Panc1 (cell line): ENCODE measurements around the gene ZNF511.

Experiments used
- POLR2AphosphoS5 ChIP-seq: IDR thresholded peaks from 2 replicates; pipeline ENCODE4 v1.6.1; 2012; ENCODE audit warnings: mild to moderate bottlenecking, low read depth, low read length, moderate library complexity
- SIN3A ChIP-seq: IDR thresholded peaks from 2 replicates; pipeline ENCODE4 v1.6.1; 2012; ENCODE audit warnings: low read depth, mild to moderate bottlenecking, low read length, moderate library complexity, borderline replicate concordance; ENCODE audit not compliant: insufficient read depth
- TCF7L2 ChIP-seq: IDR thresholded peaks from 2 replicates; pipeline ENCODE4 v1.6.1; 2011; ENCODE audit warnings: mild to moderate bottlenecking, low read depth, low read length, inconsistent platforms
- TF ChIP-seq, protein P1 (sequence below): fragments of 450-650 bp; IDR thresholded peaks from 2 replicates; pipeline ENCODE4 v1.5.1; 2017; ENCODE audit warnings: mild to moderate bottlenecking
- TF ChIP-seq, protein P2 (sequence below), 2 experiments: IDR thresholded peaks; 2 replicates each; pipeline ENCODE4 v1.6.1; 2011 to 2012; ENCODE audit warnings: low read depth in 2 of 2, control low read depth in 1 of 2, low read length in 1 of 2, mild to moderate bottlenecking in 1 of 2, moderate library complexity in 1 of 2; ENCODE audit not compliant: insufficient read depth in 1 of 2

DNA sequence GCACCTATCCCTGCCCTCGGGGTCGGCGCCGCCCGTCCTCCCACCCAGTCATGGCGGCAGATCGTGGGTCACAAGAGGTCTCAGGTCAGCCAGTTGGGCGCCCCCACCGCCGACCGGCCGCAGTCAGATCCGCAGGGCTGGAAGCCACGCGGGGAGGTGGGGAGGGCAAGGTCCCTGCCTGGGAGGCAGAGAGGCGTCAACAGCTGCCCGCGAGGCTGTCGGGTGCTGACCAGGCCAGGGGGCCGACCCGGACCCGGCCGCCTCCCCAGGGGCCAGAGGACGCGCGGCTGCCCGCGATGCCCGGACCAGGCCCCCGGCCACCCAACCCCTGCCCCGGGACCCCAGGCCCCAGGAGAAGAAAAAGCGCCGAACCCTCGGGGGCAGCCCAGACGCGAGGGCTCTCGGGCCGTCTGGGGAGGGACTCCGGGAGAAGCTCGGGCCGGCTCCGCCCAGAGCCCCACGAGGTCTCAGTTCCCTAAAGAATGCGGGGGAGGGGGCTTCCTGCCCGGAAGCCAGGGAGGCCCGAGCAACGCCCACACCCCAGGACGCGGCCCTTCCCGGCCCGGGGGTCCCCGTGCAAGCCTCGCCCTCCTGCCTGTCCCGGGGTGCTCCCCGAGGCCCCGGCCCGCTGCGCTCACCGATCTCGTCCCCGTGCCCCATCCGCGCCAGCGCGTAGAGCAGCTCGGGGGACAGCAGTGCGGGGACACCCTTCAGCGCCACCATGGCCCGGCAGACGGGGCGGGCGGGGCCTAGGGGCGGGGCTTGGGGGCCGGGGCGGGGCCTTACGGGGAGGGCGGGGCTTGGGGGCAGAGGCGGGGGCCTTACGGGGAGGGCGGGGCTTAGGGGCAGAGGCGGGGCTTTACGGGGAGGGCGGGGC, 48.8 kb downstream of the ZNF511 start, which contains the start of gene FUOM:
- TF ChIP-seq, protein P1, sequence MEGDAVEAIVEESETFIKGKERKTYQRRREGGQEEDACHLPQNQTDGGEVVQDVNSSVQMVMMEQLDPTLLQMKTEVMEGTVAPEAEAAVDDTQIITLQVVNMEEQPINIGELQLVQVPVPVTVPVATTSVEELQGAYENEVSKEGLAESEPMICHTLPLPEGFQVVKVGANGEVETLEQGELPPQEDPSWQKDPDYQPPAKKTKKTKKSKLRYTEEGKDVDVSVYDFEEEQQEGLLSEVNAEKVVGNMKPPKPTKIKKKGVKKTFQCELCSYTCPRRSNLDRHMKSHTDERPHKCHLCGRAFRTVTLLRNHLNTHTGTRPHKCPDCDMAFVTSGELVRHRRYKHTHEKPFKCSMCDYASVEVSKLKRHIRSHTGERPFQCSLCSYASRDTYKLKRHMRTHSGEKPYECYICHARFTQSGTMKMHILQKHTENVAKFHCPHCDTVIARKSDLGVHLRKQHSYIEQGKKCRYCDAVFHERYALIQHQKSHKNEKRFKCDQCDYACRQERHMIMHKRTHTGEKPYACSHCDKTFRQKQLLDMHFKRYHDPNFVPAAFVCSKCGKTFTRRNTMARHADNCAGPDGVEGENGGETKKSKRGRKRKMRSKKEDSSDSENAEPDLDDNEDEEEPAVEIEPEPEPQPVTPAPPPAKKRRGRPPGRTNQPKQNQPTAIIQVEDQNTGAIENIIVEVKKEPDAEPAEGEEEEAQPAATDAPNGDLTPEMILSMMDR, result no peak
- TF ChIP-seq POLR2AphosphoS5 (peak; percentile 37; the same call in 1 of the 2 replicates), TCF7L2 (no peak), SIN3A (no peak)
- TF ChIP-seq, protein P2, sequence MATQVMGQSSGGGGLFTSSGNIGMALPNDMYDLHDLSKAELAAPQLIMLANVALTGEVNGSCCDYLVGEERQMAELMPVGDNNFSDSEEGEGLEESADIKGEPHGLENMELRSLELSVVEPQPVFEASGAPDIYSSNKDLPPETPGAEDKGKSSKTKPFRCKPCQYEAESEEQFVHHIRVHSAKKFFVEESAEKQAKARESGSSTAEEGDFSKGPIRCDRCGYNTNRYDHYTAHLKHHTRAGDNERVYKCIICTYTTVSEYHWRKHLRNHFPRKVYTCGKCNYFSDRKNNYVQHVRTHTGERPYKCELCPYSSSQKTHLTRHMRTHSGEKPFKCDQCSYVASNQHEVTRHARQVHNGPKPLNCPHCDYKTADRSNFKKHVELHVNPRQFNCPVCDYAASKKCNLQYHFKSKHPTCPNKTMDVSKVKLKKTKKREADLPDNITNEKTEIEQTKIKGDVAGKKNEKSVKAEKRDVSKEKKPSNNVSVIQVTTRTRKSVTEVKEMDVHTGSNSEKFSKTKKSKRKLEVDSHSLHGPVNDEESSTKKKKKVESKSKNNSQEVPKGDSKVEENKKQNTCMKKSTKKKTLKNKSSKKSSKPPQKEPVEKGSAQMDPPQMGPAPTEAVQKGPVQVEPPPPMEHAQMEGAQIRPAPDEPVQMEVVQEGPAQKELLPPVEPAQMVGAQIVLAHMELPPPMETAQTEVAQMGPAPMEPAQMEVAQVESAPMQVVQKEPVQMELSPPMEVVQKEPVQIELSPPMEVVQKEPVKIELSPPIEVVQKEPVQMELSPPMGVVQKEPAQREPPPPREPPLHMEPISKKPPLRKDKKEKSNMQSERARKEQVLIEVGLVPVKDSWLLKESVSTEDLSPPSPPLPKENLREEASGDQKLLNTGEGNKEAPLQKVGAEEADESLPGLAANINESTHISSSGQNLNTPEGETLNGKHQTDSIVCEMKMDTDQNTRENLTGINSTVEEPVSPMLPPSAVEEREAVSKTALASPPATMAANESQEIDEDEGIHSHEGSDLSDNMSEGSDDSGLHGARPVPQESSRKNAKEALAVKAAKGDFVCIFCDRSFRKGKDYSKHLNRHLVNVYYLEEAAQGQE (IDR thresholded peaks at IDR 0.05; ENCODE audit: insufficient read depth in 1 of 2, low read depth in 2 of 2, low read length in 1 of 2), result no peak
